Stimulated activated CD4-positive, alpha-beta T cell treated with anti-CD3 and anti-CD28 coated beads, Interleukin-4, amount 100 ng/mL, for 48 hours (primary cell): Measurements from ENCODE around the gene FAM81A.

Experiments used
- DNase-seq, 2 donors: peaks; one replicate each; pipeline ENCODE4 v3.0.0-alpha.2; 2020; ENCODE audit warnings: low read depth in 2 of 2

The FAM81A gene

DNA sequence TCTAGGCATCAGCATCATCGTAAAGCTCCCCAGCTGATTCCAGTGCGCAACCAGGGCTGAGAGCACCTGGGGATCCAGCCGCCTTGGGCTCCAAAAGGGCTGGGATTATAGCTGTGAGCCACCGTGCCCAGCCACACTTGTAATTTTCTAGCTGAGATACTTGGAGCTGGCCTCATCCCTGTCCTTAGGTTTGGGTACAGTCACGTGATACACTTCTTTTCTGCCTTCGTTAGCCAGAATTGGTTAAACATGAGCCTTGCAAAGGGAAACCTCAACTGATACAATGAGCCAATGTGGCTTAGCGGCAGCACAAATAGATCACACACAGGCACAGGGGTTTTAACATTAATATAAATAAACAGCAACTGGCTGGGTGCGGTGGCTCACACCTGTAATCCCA lies 103.8 kb downstream of the FAM81A start:
- DNase-seq = no peak

DNA sequence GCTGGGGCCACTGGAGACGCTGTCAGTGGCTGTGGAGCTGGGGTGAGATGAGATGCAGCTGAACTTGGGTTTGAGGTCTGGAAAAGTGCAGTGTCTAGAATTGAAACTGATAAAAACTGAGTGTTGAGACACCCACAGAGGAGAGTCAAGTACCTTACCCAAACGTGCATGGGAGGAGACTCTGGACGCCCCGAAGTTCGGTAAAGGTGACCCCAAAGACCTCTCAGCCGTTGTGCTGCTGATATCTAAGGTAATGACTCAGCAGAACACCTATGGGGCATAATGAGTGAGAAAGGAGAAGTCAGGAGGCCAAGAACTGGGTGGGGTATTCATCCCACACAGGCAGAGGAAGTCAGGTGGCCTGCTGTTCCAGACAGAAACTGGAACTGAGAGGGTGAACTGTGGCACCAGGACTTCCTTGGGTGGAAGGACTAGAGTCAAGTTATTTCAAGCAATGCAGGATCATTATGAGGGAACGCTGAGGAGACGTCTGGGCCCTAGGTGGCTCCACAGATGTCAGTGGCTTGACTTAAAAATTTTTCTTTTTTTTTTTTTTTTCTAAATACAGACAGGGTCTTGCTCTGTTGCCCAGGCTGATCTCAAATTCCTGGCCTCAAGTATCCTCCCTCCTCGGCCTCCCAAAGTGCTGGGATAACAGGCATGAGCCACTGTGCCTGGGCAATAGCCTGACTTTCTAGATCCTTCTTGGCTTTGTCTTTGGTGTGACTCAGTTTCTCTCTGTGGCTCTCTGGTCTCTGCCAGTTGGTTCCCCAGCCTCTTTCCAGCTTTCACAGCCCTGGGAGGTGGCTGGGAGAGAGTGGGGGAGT lies 105.9 kb downstream of the FAM81A start:
- DNase-seq = no peak

DNA sequence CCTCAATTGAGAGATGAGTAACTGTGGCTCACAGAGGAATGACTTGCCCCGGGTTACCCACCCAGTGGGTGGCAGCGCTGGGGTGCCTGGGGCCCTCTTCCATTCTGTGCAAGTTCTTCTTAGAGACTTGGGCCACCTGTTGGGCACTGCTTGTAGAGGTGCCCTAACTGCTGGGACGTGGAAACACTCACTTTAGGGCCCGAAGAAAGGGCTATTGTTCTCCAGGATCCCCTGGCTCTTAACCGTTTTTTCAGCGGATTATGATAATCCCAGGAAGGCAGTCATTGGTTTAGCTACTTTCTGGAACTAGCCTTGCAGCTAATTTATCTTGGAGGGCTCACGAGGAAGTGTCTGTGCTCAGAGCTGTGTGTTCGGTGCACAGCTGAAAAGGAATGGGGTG lies 107.6 kb downstream of the FAM81A start:
- DNase-seq = no peak

- no peak for DNase-seq
Observed at GRCh38 chr15:59548501-59549226, 110.7 kb downstream of the FAM81A start.

- DNase-seq = no peak
Observed at GRCh38 chr15:59549301-59550185, 111.6 kb downstream of the FAM81A start.

- DNase-seq = no peak
Observed at GRCh38 chr15:59550530-59550929, 112.5 kb downstream of the FAM81A start.

DNA sequence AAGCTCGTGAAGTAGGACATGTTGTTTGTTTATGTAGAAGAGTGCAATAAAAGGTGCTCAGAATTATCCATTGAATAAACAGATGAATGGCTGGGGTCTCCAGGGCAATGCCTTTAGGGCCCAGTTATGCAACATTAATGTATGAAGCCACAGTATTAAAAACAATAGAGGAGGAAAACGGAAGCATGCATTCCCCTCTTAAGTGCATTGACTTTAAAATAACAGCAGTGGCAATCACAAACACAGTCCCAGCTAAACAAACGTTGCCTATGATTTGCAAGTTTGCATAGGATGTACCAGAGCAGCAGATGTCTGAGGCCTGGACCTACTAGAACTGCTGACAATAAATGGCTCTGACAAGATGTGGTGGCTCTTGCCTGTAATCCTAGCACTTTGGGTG lies 113.0 kb downstream of the FAM81A start:
- DNase-seq = no peak

- no peak for DNase-seq
Observed at GRCh38 chr15:59553879-59554735, 116.1 kb downstream of the FAM81A start.

DNA sequence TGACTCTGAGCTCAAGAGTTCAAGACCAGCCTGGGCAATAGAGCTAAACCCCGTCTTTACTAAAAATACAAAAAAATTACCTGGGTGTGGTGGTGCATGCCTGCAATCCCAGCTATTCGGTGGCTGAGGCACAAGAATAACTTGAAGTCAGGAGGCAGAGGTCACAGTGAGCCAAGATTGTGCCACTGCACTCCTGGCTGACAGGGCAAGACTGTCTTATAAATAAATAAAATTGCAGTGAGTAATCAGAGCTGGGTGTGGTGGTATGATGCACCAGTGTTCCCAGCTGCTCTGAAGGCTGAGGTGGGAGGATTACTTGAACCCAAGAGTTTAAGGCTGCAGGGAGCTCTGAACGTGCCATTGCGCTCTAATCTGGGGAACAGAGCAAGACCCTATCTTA lies 117.7 kb downstream of the FAM81A start:
- no peak for DNase-seq

DNA sequence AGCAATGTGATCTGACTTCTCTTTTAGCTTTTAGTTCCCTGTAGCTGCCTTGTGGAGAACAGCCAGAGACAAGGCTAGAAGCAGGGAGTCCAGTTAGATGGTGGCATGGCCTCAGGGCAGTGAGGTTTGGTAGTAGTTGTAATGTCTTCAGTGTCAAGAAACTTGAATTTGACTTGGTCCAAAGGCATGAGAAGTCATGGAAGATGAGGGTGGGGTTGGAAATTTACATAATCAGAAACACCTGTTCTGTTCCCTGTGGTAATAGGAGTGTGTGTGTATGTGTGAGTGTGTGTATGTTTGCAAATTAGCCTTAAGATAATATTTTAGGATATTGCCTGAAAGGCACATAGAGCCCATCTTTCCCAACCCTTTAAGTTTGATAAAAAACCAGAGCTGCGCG lies 118.4 kb downstream of the FAM81A start:
- DNase-seq = no peak

DNA sequence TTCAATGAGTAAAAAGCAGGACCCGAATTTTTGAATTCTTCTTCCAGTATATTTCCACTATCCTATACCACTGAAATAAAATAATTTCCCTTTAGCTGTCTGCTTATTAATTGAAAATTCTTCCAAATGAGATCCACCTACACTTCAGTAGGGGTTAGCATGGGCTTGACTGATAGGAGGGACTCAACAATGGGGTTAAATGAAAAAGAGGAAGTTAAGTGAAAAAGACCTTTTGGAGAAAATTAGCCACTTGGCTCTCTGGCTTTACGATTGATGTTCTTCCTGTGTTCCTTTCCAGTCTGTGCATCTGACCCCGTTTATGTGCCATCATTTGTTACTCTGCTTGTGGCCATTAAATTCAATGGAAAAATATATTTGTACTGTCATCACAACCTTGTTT lies 119.6 kb downstream of the FAM81A start:
- DNase-seq = no peak

GRCh38 chr15:59558851-59559250 lies 120.9 kb downstream of the FAM81A start:
- no peak for DNase-seq

GRCh38 chr15:59561547-59561946 lies 123.6 kb downstream of the FAM81A start:
- DNase-seq = no peak

GRCh38 chr15:59562448-59563186 lies 124.6 kb downstream of the FAM81A start:
- DNase-seq = no peak

DNA sequence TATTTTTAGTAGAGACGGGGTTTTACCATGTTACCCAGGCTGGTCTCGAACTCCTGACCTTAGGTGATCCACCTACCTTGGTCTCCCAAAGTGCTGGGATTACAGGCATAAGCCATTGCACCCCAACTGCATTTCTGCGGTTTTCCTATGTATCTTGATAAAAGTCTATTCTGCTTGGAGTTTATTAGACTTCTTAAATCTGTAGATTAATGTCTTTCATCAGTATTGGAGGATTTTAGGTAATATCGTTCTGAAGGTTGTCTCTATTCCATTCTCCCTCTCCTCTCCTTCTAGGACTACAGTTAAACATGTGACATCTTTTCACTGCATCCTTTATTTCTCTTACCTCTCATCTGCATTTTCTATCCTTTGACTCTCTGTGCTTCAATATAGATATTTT lies 127.3 kb downstream of the FAM81A start:
- no peak for DNase-seq

DNA sequence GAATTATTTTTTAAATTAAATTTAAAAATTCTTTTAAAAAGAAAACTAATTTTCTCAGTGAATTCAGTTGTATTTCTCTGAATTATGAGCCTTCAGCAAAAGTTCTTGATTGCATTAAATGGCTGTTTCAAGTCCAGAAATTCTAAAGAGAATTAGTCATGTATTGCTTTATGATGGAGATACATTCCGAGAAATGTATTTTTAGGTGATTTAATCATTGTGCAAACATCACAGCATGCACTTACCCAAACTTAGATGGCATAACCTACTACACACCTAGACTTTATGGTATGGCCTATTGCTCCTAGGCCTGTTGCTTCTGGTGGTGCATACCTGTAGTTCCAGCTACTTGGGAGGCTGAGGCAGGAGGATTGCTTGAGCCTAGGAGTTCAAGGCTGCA lies 129.3 kb downstream of the FAM81A start:
- DNase-seq = no peak

DNA sequence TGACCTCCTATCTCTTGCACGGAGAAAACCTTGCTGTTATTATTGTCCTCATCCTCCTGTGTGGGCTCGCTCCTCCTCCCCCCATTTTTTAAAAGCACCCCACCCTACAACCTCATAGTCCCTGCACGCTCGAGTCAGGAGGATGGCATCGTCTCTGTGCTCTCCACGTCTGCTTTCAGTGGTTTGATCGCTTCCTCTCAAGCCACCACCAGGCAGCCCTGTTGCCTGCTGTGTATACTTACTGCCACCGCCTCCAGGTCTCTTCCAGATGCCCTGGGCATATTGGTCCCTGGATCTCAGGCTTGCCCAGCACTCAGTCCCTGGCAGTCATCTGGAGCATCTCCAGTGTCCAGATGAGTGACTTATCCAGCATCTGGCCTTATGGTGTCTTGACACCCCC lies 131.5 kb downstream of the FAM81A start:
- DNase-seq = no peak

DNA sequence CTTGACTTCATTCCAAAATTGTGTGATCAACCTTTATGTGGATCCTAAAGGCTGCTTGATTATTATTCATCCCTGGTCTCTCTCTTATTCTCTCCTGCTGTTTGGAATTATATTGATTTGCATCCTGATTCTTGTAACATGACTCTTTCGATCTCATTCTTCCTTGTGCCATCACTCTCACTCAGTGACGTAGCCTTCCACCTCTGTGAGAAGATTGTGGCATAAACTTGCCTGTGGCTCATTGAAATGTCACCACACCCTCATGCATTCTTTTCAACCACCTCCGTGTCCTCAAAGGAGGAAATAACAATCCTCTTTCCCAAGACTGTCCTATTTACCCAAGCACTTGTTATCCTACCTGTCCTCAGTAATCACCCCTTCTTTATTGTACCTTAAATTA lies 132.3 kb downstream of the FAM81A start:
- DNase-seq = no peak

DNA sequence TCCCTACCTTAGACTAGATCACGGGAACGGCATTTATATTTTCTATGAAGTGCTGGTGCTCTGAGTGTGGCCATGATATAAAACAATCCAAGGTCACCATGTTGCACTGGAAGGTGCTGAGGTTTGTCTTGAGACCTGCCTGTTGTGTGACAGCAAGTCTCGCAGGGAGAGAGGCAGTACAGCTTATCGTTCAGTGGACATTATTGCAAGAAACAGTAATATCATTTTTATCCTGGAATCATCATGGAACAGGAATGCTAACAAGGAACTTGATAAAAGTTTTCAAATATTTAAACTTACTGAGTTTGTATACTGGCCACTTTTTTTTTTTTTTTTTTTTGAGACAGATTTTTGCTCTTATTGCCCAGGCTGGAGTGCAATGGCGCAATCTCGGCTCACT lies 133.6 kb downstream of the FAM81A start:
- DNase-seq = no peak
